ENCODE results near the gene DAP3.
"Not testable (repeated sequence)": the region's sequence is repeated elsewhere in the genome, so short reads cannot be mapped to it uniquely, and the experiment has no call there.

The DAP3 gene

DNA sequence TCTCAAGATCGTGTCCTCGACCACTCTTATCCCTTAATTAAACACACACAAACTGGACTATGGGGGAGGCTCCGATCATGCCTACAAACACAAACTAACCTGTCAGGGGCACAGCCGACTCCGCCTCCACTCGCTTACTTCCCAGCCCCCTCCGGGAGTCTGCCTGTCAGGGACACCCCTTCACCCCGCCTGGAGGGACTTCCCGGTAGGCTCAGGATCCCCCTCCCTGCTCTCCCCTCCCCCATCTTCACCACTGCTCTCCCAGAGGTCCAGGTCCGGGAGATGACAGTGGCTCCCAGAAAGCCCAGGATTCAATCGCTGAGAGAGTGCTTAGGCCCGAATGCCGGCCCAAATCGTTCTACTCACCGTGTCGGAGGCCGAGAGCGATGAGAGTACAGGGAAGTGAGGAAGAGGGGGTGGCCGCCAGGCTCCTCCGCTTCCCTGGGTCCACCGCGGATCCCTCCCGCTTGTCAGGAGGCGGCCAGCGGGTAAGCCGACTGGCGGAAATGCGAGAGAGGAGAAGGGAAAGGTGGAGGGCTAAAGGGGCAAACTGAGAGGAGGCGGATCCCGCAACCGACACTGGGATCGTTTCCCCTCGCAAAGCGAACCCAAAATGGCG, 1.1 kb upstream of the DAP3 start:
- DNase-seq = not testable (repeated sequence)

DNA sequence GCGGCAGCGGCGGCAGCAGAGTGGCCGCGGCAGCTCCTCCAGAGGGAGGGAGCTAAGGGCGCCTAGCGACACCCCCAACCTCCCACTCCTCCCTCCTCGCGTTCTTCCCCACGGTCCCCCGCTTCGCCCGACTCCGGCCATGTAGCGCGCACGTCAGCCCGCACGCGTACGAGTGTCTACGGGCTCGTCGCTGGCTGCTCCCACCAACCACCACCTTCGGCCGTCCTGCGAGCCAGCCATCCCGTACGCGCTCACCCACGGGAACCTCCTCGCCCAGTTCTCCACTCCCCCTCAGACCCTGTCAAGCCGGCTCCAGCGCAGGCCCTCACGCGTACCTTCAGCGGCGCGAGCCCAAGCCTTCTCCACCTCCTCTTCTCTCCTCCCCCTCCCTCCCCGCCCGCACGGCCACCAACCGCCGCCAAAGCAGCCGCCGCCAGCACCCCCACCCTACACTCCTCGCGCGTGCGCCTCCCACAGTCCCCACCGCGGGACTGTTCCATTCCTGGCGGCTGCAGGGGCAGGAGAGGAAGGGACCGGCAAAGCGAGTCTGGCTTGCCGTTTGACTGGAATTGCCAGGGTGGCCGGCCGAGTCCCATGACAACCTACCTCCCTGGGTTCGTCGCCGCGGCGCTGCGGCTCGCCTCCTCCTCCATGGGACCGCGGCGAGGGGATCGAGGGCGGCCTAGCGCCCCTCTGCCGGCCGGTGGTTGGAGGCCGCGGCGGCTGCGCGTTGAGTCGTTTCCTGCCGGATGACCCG, 389 bp upstream of the DAP3 start, which contains the start of gene YY1AP1:
YY1AP1 (minus strand) TSS at position 451 of the 757 bp plus-strand sequence. CDS start 8,338 bp downstream, outside the sequence.
- DNase-seq = peak; percentile 92

DNA sequence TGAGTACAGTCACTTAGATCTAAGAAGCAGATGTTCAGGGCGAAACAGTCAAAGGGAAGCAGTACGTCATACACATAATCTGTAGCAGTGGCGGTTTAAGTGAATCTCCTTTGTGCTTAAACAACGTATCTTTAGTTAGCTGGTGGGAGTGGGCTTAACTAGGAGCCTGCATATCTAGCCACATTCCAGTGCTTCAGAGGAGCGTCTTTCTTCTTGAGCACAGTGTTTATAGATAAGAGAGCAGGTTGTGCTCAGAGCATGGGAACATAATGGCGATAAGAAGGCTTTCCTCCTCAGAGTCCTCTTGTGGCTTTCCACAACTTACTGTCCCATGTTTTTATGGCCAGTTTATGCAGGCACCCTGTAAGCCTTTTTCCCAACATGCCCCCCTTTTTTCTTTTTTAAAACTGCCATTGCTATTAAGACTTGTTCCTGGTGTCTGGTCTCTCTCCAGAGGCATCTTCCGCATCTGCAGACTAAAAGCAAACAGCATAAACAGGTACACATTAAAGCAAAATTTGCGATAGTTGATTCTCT, 3.2 kb downstream of the DAP3 start:
- no peak for DNase-seq

DNA sequence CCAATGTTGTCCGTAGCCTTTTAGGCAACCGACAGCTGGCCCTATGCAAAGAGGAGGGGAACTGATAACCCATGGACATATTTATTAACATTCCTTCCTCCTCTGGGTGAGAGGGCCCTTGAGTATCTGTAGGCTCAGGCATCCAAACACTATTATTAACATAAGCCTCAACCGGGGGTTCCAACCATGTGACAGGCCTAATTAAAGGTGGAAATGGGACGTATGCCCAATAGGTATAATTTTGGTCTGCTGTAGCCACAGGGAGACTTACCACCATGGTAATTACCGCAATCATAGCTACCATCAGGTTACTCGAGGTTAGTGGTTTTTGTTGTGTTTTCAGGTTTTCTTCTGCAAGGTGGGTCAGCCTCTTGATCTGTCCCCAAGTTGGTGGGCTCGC, 5.3 kb downstream of the DAP3 start:
- DNase-seq = no peak

- no peak for DNase-seq
Measured at GRCh38 chr1:155695072-155695471, 6.2 kb downstream of the DAP3 start.

DNA sequence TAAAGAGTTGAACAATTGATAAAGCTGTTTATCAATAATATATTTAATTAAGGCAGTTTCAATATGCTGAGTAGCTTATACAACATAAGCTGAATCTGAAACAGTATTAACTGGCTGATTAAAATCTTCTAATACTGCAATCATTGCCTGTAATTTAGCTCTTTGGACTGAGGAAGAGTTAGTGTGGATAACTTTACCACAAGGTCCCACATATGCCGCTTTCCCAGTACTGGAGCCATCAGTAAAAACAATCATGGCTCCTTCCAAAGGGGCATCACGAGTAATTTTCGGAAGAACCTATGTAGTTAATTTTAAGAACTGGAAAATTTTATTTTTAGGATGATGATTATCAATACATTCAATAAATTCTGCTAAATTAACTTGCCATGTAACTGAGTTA, 6.7 kb downstream of the DAP3 start:
- no peak for DNase-seq

DNA sequence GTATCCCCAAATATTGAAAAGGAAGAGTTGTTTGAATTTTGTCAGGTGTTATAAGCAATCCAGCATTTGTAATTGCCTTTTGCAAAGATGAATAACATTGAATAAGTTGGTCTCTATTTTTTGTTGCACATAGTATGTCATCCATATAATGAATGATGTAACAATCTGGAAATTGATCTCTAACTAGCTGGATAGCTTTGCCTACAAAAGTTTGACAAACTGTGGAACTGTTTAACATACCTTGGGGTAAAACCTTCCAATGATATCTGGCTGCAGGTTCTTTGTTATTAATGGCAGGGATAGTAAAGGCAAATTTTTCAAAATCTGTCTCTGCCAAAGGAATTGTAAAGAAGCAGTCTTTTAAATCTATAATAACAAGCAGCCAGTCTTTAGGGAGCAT, 7.6 kb downstream of the DAP3 start:
- DNase-seq = no peak

DNA sequence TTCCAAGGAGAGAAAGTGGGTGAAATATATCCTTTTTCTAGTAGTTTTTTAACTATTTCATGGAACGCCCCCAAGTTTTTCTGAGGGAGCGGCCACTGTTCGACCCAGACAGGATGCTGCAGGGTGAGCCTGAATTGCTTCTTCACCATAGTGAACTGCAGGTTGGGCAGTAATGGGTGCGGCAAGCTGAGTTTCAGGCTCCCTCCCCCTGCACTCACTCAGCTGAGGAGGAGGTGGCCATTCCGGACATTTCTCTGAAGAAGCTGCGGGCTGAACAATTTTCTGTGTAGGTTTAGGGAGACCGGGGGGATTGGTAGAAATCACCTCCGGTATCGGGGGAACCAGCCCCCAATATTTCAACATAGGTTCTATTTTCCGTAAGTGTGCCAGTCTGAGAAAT, 8.2 kb downstream of the DAP3 start:
- no peak for DNase-seq

- not testable (repeated sequence) for DNase-seq
Measured at GRCh38 chr1:155697616-155698015, 8.7 kb downstream of the DAP3 start.

DNA sequence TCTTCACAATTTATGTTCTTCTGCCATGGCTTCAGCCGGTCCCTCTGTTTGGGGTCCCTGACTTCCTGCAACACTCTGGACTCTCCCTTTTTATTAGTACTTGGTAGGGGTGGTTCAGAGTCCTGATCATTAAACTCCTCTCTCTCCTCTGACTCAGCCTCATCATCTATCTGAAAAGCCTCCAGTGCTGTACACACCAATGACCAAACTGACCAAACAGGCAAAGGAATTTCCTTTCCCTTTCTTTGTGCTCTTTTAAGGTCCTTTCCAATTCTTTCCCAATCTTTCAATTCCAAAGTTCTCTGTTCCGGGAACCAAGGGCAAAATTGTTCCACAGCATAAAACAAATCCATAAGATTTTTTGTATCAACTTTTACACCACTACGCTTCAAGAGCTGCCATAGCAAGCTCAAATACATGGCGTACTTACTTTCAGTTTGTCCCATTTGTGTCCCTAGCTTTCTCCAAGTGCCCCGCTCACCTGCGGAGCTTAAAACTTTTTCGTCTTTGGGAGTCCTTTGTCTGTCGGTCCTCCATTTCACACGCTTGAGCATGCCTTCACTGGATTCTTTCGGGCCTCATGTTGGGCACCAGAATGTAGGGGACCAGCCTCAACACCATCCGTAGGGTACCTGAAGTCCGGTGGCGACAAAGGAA, 9.6 kb downstream of the DAP3 start:
- DNase-seq = no peak

DNA sequence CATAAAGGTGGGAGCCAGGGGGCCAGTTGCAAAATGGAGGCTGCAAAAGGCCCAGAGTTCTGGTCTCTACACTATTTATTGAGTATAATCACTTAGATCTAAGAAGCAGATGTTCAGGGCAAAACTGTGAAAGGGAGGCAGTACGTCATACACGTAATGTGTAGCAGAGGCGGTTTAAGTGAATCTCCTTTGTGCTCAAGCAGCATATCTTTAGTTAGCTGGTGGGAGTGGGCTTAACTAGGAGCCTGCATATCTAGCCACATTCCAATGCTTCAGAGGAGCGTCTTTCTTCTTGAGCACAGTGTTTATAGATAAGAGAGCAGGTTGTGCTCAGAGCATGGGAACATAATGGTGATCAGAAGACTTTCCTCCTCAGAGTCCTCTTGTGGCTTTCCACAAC, 10.2 kb downstream of the DAP3 start:
- not testable (repeated sequence) for DNase-seq

DNA sequence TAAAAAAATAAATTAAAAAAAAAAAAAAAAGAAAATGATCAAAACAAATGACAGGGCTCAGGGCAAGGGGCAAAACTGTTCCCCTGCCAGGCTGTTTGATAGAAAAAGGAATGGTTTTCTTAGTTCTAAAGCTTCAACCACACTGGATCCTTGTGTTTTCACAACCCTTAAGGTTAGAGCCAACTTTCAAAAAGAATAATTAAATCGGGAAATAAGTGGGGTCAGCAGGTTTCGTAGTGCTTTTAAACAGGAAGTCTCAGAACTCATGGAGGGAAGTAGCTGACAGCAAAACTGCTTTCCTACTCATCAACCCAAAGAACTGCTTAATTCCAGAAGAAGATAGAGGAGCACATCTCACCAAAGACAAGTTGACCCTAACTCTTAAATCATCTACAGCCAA, 12.8 kb downstream of the DAP3 start:
- not testable (repeated sequence) for DNase-seq

DNA sequence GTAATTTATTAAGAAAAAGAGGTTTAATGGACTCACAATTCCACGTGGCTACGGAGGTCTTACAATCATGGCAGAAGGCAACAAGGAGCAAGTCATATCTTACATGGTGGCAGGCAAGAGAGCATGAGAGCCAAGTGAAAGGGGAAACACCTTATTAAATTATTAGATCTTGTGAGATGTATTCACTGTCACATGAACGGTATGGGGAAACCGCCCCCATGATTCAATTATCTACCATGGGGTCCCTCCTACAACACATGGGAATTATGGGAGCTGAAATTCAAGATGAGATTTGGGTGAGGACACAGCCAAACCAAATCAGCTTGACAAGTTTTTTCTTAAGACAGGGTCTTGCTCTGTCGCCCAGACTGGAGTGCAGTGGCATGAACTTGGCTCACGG, 14.3 kb downstream of the DAP3 start:
- DNase-seq = no peak

GRCh38 chr1:155704414-155704813, 15.5 kb downstream of the DAP3 start:
- DNase-seq = not testable (repeated sequence)

DNA sequence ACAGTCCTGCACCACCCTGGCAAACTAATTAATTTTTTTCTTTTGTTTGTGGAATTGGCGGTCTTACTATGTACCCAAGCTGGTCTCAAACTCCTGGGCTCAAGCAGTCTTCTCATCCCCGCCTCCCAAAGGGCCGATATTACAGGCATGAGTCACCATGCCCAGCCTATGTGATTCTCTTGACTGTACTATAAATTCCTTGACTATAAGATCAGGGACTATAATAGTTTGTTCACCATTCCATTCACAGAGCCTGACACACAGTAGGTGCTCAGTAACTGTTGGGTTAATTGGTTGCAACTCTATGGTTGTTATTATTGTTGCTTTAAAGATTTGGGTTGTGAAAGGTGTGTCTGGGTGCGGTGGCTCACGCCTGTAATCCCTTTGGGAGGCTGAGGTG, 17.2 kb downstream of the DAP3 start:
- DNase-seq = no peak

DNA sequence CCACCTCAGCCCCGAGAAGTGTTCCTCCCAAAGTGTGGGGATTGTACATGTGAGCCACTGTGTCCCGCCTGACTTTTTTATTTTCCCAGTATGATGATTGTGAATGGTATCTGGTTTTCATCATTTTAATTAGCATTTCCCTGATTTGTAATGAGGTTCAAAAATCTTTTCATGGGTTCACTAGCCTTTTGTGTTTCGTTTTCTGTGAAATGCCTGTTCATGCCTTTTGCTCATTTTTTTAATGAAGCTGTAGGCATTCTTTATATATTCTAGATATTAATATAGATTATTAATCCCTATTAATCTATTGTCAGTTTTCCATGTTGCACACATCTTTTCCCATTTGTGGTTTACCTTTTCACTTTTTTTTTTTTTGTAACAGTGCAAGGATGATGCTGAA, 20.5 kb downstream of the DAP3 start:
- DNase-seq = no peak

DNA sequence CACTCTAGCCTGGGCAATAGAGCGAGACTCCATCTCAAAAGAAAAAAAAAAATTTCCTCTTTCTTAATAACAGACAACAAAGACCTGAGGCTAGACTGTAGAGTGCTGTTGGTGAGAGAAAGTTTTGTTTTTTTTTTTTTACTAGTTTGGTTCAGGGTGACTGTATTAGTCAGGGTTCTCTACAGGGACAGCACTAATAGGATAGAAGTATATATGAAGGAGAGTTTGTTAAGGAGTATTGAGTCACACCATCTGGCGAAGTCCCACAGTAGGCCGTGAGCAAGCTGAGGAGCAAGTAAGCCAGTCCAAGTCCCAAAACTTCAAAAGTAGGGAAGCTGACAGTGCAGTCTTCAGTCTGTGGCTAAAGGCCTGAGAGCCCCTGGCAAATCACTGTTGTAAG, 22.6 kb downstream of the DAP3 start:
- DNase-seq = not testable (repeated sequence)

DNA sequence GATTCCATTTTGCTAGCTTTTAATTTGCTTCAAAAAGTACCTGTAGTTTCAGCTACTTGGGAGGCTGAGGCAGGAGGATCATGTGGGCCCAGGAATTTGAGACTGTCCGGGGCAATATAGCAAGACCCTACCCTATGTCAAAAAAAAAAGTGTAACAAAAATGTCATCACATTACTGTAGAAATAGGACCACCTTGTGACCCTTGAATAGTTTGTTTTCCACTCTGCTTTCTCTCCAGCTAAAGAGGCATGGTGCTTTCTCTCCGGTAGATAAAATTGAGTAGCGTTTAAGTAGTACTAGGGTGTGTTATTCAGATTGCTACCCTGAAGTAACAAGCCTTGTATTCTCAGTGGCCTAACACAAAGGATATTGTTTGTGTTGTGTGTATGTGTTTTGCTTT, 23.7 kb downstream of the DAP3 start:
- DNase-seq = peak; percentile 8

DNA sequence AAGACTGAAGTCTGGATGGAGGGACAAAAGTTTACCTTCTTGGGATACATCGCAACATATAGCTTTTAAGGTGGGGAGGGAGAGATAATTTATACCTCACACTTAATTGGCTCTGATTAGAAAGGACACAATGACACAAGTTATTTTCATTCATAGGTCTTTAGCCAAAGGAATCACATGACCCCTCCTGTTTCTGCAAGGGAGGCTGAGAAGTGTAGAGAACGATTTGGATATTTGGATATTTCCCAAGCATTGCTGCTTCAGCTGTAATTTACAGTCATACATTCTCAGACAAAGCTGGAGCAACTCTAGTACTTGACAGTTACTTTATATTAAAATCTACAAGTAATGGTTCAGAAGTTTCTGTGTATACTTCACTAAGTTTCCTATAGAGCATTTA, 24.2 kb downstream of the DAP3 start:
- no peak for DNase-seq

DNA sequence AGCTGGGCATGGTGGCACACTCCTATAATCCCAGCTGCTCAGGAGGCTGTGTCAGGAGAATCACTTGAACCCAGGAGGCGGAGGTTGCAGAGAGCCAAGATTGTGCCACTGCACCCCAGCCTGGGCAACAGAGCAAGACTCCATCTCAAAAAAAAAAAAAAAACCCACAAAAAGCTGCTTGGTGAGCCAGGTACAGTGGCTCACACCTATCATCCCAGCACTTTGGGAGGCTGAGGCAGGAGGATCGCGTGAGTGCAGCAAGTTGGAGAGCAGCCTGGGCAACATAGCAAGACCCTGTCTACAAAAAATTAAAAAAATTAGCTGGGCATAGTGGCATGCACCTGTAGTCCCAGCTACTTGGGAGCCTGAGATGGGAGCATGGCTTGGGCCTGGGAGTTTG, 26.2 kb downstream of the DAP3 start:
- DNase-seq = not testable (repeated sequence)

DNA sequence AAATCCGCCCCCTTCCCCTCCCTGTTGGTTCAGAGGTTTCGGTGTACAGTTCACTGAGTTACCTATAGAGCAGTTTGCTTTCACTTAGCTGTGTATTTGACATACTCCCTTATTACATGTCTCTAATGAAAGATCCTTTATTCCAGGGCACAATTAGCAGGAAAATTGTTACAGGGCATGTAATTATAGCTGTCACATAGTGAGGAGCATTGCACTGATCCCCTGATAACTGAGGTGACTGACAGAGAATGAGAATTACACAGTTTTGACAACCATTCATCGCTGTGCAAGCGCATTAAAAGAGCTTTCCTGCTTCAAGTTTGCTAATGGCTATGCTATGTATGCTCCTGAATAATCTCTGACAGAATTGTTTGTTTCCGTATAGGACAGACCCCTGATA, 26.9 kb downstream of the DAP3 start:
- DNase-seq = no peak

GRCh38 chr1:155717041-155717440, 28.1 kb downstream of the DAP3 start:
- no peak for DNase-seq

GRCh38 chr1:155718524-155719115, 29.7 kb downstream of the DAP3 start:
- DNase-seq = not testable (repeated sequence)

All from CD4-positive, alpha-beta T cell treated with Interleukin-10 for 1 hour (primary cell).